HG03196 (cell line): ENCODE results near the gene ACHE.
A peak's percentile ranks its signal among the peaks of the same experiment; 100 is the strongest.

ENCODE experiments used
- ATAC-seq: cut with Tn5 transposase; IDR thresholded peaks from one replicate; pipeline ENCODE4 v1.9.1; 2021; ENCODE audit not compliant: unreplicated experiment

The ACHE gene

GRCh38 chr7:100885440-100886141 is 10.1 kb downstream of the ACHE start:
- no peak for ATAC-seq

GRCh38 chr7:100884736-100885439 is 10.8 kb downstream of the ACHE start:
- ATAC-seq: no peak

- ATAC-seq: no peak
Observed at GRCh38 chr7:100882785-100883526, 12.7 kb downstream of the ACHE start.

- no peak for ATAC-seq
Observed at GRCh38 chr7:100882201-100882600, 13.5 kb downstream of the ACHE start.

- no peak for ATAC-seq
Observed at GRCh38 chr7:100881136-100881535, 14.6 kb downstream of the ACHE start.

- no peak for ATAC-seq
Observed at GRCh38 chr7:100880645-100881044, 15.0 kb downstream of the ACHE start.

GRCh38 chr7:100879685-100880261 is 15.9 kb downstream of the ACHE start:
- ATAC-seq: no peak

GRCh38 chr7:100878685-100879084 is 17.0 kb downstream of the ACHE start:
- no peak for ATAC-seq

- ATAC-seq: no peak
Observed at GRCh38 chr7:100878013-100878412, 17.7 kb downstream of the ACHE start.

GRCh38 chr7:100875356-100875751 is 20.3 kb downstream of the ACHE start:
- peak; percentile 35 for ATAC-seq

GRCh38 chr7:100874577-100875355 is 20.9 kb downstream of the ACHE start, which contains the start of gene SRRT:
TSS of gene SRRT (plus strand) at chr7:100875103. CDS start at chr7:100875591, 488 bp downstream.
- peak; percentile 91 for ATAC-seq

- no peak for ATAC-seq
Observed at GRCh38 chr7:100874300-100874576, 21.4 kb downstream of the ACHE start.

- ATAC-seq: no peak
Observed at GRCh38 chr7:100873599-100874299, 21.9 kb downstream of the ACHE start.

- ATAC-seq: no peak
Observed at GRCh38 chr7:100867776-100868485, 27.8 kb downstream of the ACHE start.

GRCh38 chr7:100867040-100867775 is 28.5 kb downstream of the ACHE start, which contains the start of gene TRIP6:
TSS of gene TRIP6 (plus strand) at chr7:100867387. CDS start at chr7:100867498, 111 bp downstream.
- no peak for ATAC-seq

- no peak for ATAC-seq
Observed at GRCh38 chr7:100866729-100867039, 29.0 kb downstream of the ACHE start.

- ATAC-seq: no peak
Observed at GRCh38 chr7:100865938-100866728, 29.6 kb downstream of the ACHE start.

- no peak for ATAC-seq
Observed at GRCh38 chr7:100865372-100865911, 30.2 kb downstream of the ACHE start.
